Mucosa of descending colon (tissue), 3 donors: Measurements from ENCODE around the gene ATG4C. TPM values are rescaled to one million over a fixed set of nuclear protein-coding genes. Genes with fewer than 3 reads are reported as not detected.

Experiments
- ATAC-seq: fragments of 200-7000 bp; cut with Tn5 transposase; one replicate; pipeline ENCODE4 v1.9.1; 2020; ENCODE audit warnings: mild to moderate bottlenecking, moderate library complexity
- DNase-seq, 3 donors: peaks; one replicate each; pipeline ENCODE4 v3.0.0-alpha.2; 2020
- H3K36me3 ChIP-seq: fragments of 200-600 bp; one replicate; pipeline ENCODE4 v1.8.0; 2021; ENCODE audit warnings: low read depth, mild to moderate bottlenecking
- H3K4me1 ChIP-seq: fragments of 200-600 bp; one replicate; pipeline ENCODE4 v1.8.0; 2021; ENCODE audit warnings: low read depth, mild to moderate bottlenecking
- H3K4me3 ChIP-seq: fragments of 200-600 bp; one replicate; pipeline ENCODE4 v1.8.0; 2021; ENCODE audit warnings: mild to moderate bottlenecking
- H3K9me3 ChIP-seq: fragments of 200-600 bp; one replicate; pipeline ENCODE4 v1.8.0; 2021; ENCODE audit warnings: mild to moderate bottlenecking
- CTCF ChIP-seq: fragments of 200-600 bp; IDR thresholded peaks from one replicate; pipeline ENCODE4 v1.8.0; 2022; ENCODE audit warnings: antibody characterized with exemption, mild to moderate bottlenecking
- intact Hi-C, 2 donors: fragments of 100-400 bp; cut with DNase I in 1 of 2; cut with micrococcal nuclease in 1 of 2; formaldehyde crosslinking; loops; one replicate each; pipeline versions ENCODE4 v1.11.0 to v1.11.1; 2022; cut with DNase I, micrococcal nuclease
- total RNA-seq, 3 donors: library from RNA; stranded (reverse); fragmentation: NEBNext Ultra II Directional in 2 of 3; extraction: Animal tissue kit (Norgen Biotek cat#: 25700) in 2 of 3; gene quantifications; one replicate each; pipeline versions ENCODE4 v1.2.1 to v1.2.4, GENCODE V29; 2021 to 2023
- donor health status: DM: no; HTN: no; CAD: no; lungs with moderate emphysema.
- donor health status: DM: no; HTN: no; CAD: no.
- donor health status: DM: no; HTN: yes; CAD: no.

Gene ATG4C
- total RNA-seq, 3 donors from 2014 or later: 3.8 to 11.3 (median 7.4) TPM

DNA sequence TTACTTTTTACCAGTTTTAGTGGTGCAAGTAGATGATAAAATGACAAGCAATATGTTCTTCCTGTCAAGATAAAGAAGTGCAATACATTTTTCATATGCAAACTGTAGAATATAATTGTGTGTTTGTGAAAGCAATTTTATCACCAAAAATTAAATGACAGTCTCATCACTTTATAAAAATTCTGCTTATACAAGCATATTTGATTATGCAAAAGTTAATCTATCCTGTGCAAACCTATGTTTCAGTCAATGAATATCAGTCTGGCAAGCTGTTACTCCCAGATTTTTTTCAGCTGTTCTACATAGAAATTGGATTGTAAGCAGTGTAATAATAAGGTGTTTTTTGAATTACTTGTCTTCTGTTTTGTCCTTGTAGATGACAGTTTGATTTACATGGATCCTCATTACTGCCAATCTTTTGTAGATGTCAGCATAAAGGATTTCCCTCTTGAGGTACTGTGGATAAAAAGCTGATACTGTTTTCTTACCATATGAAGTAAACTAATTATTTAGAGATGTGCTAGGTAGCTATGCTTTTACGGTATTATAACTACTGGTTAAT is 50.5 kb downstream of the ATG4C start:
- Histone ChIP-seq H3K9me3 (no peaks in the 10 kb centered on the region), H3K4me3 (no peak overlapping the region), H3K36me3 (no peaks in the 10 kb centered on the region), H3K4me1 (no peaks in the 10 kb centered on the region)
- intact Hi-C loops: no loop called here
- TF ChIP-seq CTCF: no peak
- DNase-seq (no peak), ATAC-seq (no peak)

DNA sequence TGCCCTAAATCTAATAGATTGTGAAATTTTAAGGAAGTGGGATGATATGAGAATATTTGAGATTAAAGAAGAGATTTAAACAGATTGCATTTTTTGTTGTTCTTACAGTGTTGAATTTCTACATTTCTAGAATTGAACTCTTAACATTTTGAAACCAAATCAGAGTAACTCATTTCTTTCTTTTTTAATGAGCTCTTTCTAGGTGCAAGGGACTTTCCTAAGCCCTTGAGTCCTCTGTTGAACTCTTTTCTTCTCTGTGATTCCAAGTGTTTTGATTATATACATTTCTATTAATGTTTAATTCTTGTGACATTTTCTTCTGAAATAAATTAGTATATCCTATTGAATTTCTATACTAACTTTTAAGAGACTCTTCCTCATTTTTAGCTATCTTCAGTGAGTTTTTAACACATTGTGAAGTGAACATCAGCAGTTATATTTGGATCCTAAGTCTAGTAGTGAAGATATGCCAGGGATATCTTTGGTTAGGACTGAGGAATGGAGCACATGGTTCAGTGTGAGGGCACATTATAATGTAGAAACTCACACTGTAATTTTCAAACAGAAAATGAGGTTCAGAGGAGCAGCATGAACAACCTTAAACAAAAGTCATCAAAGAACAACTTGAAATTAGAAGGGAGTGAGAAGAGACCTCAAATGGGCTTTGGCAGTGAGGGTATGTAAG is 53.1 kb downstream of the ATG4C start:
- ATAC-seq (no peak), DNase-seq (no peak)
- H3K4me1 ChIP-seq: no peaks in the 10 kb centered on the region
- no peak overlapping the region for H3K4me3 ChIP-seq
- no peaks in the 10 kb centered on the region for H3K36me3 ChIP-seq
- intact Hi-C loops: no loop called here
- no peak for TF ChIP-seq CTCF
- no peaks in the 10 kb centered on the region for H3K9me3 ChIP-seq

DNA sequence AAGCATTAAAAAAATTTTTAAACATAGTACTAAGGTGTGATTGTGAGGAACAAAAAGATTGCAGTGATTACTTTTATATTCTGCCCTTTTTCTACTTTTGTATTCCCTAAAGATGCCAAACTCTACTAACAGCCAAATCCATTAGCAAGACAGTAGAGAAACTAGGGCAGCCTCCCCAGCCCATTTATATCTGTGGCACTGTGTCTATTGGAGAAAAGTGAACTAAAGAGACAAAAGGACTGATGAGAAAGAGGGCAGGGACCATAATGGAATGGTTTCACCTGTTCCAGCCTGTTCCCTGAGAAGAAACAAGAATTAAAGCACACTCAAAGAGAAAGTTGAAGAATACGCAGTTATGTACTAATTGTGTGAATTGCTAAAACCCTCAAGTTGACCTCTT is 56.6 kb downstream of the ATG4C start:
- intact Hi-C loops: no loop called here
- no peak for TF ChIP-seq CTCF
- Histone ChIP-seq H3K4me3 (no peak overlapping the region), H3K36me3 (no peaks in the 10 kb centered on the region), H3K4me1 (no peaks in the 10 kb centered on the region), H3K9me3 (no peaks in the 10 kb centered on the region)
- no peak for ATAC-seq
- DNase-seq: no peak

- H3K9me3 ChIP-seq: no peaks in the 10 kb centered on the region
- ATAC-seq (peak; percentile 55), DNase-seq (peak in 1 of 3 donors; percentile 57)
- TF ChIP-seq CTCF: peak; percentile 55
- intact Hi-C loops: no loop called here
- no peak overlapping the region for H3K4me3 ChIP-seq
- H3K4me1 ChIP-seq: no peaks in the 10 kb centered on the region
- no peaks in the 10 kb centered on the region for H3K36me3 ChIP-seq
Observed at GRCh38 chr1:62841587-62842169, 57.7 kb downstream of the ATG4C start.

GRCh38 chr1:62844030-62844429 is 60.1 kb downstream of the ATG4C start:
- intact Hi-C loops: no loop called here
- DNase-seq (no peak), ATAC-seq (no peak)
- no peaks in the 10 kb centered on the region for H3K9me3 ChIP-seq
- H3K4me1 ChIP-seq: no peaks in the 10 kb centered on the region
- no peak for TF ChIP-seq CTCF
- no peak overlapping the region for H3K4me3 ChIP-seq
- no peaks in the 10 kb centered on the region for H3K36me3 ChIP-seq
